SK-N-SH treated with all-trans-retinoic acid at 6 μM for 48 hours (cell line): ENCODE measurements around the gene KRTAP5-10.

Source experiments
- ATAC-seq: fragments of 200-7000 bp; cut with Tn5 transposase; 3 replicates; pipeline ENCODE4 v1.9.1; 2020; ENCODE audit warnings: mild to moderate bottlenecking, moderate library complexity
- BACH2 ChIP-seq: fragments of 250-450 bp; sonication (Bioruptor Pico); IDR thresholded peaks from 2 replicates; pipeline ENCODE4 v1.9.0; 2021; ENCODE audit warnings: mild to moderate bottlenecking, borderline replicate concordance
- ESRRG ChIP-seq: fragments of 250-450 bp; sonication (Bioruptor Pico); IDR thresholded peaks from 2 replicates; pipeline ENCODE4 v1.6.1; 2021; ENCODE audit warnings: mild to moderate bottlenecking
- ISL1 ChIP-seq: fragments of 250-450 bp; sonication (Bioruptor Pico); IDR thresholded peaks from 2 replicates; pipeline ENCODE4 v2.1.2; 2022; ENCODE audit warnings: mild to moderate bottlenecking, moderate library complexity
- OSR1 ChIP-seq: fragments of 250-450 bp; sonication (Bioruptor Pico); IDR thresholded peaks from 2 replicates; pipeline ENCODE4 v1.8.0; 2022; ENCODE audit warnings: moderate library complexity, mild to moderate bottlenecking, inconsistent platforms
- PPARA ChIP-seq: fragments of 250-450 bp; sonication (Bioruptor Pico); IDR thresholded peaks from 2 replicates; pipeline ENCODE4 v1.5.0; 2020; ENCODE audit warnings: mild to moderate bottlenecking, borderline replicate concordance
- RARB ChIP-seq: fragments of 250-450 bp; sonication (Bioruptor Pico); IDR thresholded peaks from 2 replicates; pipeline ENCODE4 v1.8.0; 2021; ENCODE audit warnings: mild to moderate bottlenecking, moderate library complexity
- TOX ChIP-seq: fragments of 250-450 bp; sonication (Bioruptor Pico); IDR thresholded peaks from 2 replicates; pipeline ENCODE4 v1.8.0; 2021; ENCODE audit warnings: mild to moderate bottlenecking, moderate library complexity, borderline replicate concordance
- ZFP3 ChIP-seq: fragments of 250-450 bp; sonication (Bioruptor Pico); IDR thresholded peaks from 2 replicates; pipeline ENCODE4 v1.5.0; 2020; ENCODE audit warnings: mild to moderate bottlenecking, moderate library complexity
- ZFP30 ChIP-seq: fragments of 450-650 bp; formaldehyde crosslinking; IDR thresholded peaks from 2 replicates; pipeline ENCODE4 v1.5.0; 2022; ENCODE audit warnings: mild to moderate bottlenecking, moderate library complexity
- ZNF565 ChIP-seq: fragments of 450-650 bp; formaldehyde crosslinking; conservative IDR thresholded peaks from 2 replicates; pipeline ENCODE4 v1.5.0; 2020; ENCODE audit warnings: low read depth, mild to moderate bottlenecking, moderate library complexity
- ZNF8 ChIP-seq: fragments of 450-650 bp; formaldehyde crosslinking; IDR thresholded peaks from 2 replicates; pipeline ENCODE4 v1.5.0; 2020; ENCODE audit warnings: mild to moderate bottlenecking, moderate library complexity
- TF ChIP-seq, protein P1 (sequence below): fragments of 250-450 bp; sonication (Bioruptor Pico); IDR thresholded peaks from 2 replicates; pipeline ENCODE4 v1.8.0; 2021; ENCODE audit warnings: low read depth, mild to moderate bottlenecking, moderate library complexity, borderline replicate concordance
- TF ChIP-seq, protein P2 (sequence below): fragments of 250-450 bp; sonication (Bioruptor Pico); IDR thresholded peaks from 2 replicates; pipeline ENCODE4 v1.5.0; 2020; ENCODE audit warnings: mild to moderate bottlenecking, moderate library complexity
- TF ChIP-seq, protein P3 (sequence below): fragments of 250-450 bp; sonication (Bioruptor Pico); IDR thresholded peaks from 2 replicates; pipeline ENCODE4 v1.5.1; 2021; ENCODE audit warnings: mild to moderate bottlenecking, moderate library complexity
- TF ChIP-seq, protein P4 (sequence below): fragments of 250-450 bp; sonication (Bioruptor Pico); IDR thresholded peaks from 2 replicates; pipeline ENCODE4 v1.5.1; 2020; ENCODE audit warnings: low read depth, mild to moderate bottlenecking, moderate library complexity
- TF ChIP-seq, protein P5 (sequence below): fragments of 250-450 bp; sonication (Bioruptor Pico); IDR thresholded peaks from 2 replicates; pipeline ENCODE4 v1.8.0; 2020; ENCODE audit warnings: mild to moderate bottlenecking, moderate library complexity, borderline replicate concordance

KRTAP5-10 gene

DNA sequence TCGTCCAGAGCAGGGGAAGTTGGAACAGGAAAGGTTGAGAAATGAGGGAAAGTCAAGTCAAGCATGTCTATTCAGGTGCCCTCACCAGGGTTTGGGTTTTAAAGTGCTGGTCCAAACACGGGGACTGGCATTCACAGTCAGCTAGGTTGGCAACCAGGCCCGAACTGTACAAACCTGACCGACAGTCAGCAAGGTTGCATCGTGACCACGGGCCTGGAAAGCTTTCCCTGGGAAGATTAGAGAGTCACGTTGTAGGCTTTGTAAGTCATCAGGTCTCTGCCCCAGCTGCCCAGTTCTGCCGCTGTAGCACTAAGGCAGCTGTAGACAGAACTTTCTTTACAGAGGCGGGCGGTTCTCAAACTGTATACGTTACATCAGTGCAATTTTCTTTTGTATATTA, 7.4 kb downstream of the KRTAP5-10 start:
- ATAC-seq = no peak
- TF ChIP-seq, protein P1, sequence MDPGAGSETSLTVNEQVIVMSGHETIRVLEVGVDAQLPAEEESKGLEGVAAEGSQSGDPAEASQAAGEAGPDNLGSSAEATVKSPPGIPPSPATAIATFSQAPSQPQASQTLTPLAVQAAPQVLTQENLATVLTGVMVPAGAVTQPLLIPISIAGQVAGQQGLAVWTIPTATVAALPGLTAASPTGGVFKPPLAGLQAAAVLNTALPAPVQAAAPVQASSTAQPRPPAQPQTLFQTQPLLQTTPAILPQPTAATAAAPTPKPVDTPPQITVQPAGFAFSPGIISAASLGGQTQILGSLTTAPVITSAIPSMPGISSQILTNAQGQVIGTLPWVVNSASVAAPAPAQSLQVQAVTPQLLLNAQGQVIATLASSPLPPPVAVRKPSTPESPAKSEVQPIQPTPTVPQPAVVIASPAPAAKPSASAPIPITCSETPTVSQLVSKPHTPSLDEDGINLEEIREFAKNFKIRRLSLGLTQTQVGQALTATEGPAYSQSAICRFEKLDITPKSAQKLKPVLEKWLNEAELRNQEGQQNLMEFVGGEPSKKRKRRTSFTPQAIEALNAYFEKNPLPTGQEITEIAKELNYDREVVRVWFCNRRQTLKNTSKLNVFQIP (CRISPR knock-in tag) = no peak
- no peak for TF ChIP-seq OSR1 (CRISPR knock-in tag)
- TF ChIP-seq RARB (CRISPR knock-in tag) = no peak
- no peak for TF ChIP-seq ZFP30 (CRISPR knock-in tag)
- TF ChIP-seq, protein P2, sequence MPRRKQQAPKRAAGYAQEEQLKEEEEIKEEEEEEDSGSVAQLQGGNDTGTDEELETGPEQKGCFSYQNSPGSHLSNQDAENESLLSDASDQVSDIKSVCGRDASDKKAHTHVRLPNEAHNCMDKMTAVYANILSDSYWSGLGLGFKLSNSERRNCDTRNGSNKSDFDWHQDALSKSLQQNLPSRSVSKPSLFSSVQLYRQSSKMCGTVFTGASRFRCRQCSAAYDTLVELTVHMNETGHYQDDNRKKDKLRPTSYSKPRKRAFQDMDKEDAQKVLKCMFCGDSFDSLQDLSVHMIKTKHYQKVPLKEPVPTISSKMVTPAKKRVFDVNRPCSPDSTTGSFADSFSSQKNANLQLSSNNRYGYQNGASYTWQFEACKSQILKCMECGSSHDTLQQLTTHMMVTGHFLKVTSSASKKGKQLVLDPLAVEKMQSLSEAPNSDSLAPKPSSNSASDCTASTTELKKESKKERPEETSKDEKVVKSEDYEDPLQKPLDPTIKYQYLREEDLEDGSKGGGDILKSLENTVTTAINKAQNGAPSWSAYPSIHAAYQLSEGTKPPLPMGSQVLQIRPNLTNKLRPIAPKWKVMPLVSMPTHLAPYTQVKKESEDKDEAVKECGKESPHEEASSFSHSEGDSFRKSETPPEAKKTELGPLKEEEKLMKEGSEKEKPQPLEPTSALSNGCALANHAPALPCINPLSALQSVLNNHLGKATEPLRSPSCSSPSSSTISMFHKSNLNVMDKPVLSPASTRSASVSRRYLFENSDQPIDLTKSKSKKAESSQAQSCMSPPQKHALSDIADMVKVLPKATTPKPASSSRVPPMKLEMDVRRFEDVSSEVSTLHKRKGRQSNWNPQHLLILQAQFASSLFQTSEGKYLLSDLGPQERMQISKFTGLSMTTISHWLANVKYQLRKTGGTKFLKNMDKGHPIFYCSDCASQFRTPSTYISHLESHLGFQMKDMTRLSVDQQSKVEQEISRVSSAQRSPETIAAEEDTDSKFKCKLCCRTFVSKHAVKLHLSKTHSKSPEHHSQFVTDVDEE (CRISPR knock-in tag) = no peak
- TF ChIP-seq PPARA = no peak
- TF ChIP-seq, protein P3, sequence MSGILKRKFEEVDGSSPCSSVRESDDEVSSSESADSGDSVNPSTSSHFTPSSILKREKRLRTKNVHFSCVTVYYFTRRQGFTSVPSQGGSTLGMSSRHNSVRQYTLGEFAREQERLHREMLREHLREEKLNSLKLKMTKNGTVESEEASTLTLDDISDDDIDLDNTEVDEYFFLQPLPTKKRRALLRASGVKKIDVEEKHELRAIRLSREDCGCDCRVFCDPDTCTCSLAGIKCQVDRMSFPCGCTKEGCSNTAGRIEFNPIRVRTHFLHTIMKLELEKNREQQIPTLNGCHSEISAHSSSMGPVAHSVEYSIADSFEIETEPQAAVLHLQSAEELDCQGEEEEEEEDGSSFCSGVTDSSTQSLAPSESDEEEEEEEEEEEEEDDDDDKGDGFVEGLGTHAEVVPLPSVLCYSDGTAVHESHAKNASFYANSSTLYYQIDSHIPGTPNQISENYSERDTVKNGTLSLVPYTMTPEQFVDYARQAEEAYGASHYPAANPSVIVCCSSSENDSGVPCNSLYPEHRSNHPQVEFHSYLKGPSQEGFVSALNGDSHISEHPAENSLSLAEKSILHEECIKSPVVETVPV (CRISPR knock-in tag) = no peak
- TF ChIP-seq ZNF8 (CRISPR knock-in tag) = no peak
- TF ChIP-seq ESRRG = no peak

DNA sequence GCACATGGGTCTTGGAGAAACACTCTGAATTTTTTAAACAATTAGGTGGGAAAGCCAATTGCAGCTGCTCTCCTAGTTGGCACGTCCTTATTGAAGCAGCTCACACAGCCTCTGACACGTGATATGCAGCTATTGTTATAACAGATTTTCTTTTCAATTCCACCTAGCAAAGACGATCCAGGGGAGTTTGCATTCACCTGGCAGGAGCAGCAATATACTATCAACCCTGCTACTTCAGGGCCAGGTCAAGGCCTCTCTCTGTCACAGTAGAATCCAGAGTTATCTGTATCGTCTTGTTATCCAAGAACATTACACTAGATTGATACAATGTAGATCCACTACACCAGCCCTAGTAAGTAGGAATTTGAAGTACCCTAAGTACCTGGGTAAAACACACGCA, 9.1 kb downstream of the KRTAP5-10 start:
- no peak for ATAC-seq
- TF ChIP-seq, protein P4, sequence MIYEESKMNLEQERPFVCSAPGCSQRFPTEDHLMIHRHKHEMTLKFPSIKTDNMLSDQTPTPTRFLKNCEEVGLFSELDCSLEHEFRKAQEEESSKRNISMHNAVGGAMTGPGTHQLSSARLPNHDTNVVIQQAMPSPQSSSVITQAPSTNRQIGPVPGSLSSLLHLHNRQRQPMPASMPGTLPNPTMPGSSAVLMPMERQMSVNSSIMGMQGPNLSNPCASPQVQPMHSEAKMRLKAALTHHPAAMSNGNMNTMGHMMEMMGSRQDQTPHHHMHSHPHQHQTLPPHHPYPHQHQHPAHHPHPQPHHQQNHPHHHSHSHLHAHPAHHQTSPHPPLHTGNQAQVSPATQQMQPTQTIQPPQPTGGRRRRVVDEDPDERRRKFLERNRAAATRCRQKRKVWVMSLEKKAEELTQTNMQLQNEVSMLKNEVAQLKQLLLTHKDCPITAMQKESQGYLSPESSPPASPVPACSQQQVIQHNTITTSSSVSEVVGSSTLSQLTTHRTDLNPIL = no peak
- TF ChIP-seq ZFP3 (CRISPR knock-in tag) (no peak), ZNF565 (CRISPR knock-in tag) (no peak), ZFP30 (CRISPR knock-in tag) (no peak), BACH2 (CRISPR knock-in tag) (no peak), PPARA (no peak), ISL1 (CRISPR knock-in tag) (no peak), TOX (no peak)
- TF ChIP-seq, protein P1 (CRISPR knock-in tag) = no peak
- TF ChIP-seq, protein P5, sequence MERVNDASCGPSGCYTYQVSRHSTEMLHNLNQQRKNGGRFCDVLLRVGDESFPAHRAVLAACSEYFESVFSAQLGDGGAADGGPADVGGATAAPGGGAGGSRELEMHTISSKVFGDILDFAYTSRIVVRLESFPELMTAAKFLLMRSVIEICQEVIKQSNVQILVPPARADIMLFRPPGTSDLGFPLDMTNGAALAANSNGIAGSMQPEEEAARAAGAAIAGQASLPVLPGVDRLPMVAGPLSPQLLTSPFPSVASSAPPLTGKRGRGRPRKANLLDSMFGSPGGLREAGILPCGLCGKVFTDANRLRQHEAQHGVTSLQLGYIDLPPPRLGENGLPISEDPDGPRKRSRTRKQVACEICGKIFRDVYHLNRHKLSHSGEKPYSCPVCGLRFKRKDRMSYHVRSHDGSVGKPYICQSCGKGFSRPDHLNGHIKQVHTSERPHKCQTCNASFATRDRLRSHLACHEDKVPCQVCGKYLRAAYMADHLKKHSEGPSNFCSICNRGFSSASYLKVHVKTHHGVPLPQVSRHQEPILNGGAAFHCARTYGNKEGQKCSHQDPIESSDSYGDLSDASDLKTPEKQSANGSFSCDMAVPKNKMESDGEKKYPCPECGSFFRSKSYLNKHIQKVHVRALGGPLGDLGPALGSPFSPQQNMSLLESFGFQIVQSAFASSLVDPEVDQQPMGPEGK = no peak
- TF ChIP-seq, protein P2 (CRISPR knock-in tag) = no peak
